DND-41 (cell line): ENCODE data around the gene MDFI.

ENCODE experiments used
- ATAC-seq: fragments of 200-7000 bp; cut with Tn5 transposase; 3 replicates; pipeline ENCODE4 v1.9.1; 2021; ENCODE audit warnings: low read depth; ENCODE audit not compliant: insufficient read depth
- DNase-seq: peaks from one replicate; pipeline ENCODE4 v3.0.0-alpha.2; 2020
- H2AFZ ChIP-seq: 2 replicates; pipeline ENCODE4 v1.6.0; 2012; ENCODE audit warnings: low read depth, low read length
- H3K27ac ChIP-seq: 2 replicates; pipeline ENCODE4 v1.5.1; 2012; ENCODE audit warnings: low read length, inconsistent platforms
- H3K27me3 ChIP-seq: fragments of 200-600 bp; sonication (generic); 2 replicates; pipeline ENCODE4 v1.6.0; 2012; ENCODE audit warnings: low read length, mild to moderate bottlenecking, inconsistent platforms; ENCODE audit not compliant: insufficient read depth, poor library complexity
- H3K36me3 ChIP-seq: 2 replicates; pipeline ENCODE4 v1.5.1; 2012; ENCODE audit warnings: low read length, inconsistent platforms; ENCODE audit not compliant: insufficient read depth
- H3K4me1 ChIP-seq: 2 replicates; pipeline ENCODE4 v1.5.1; 2012; ENCODE audit warnings: mild to moderate bottlenecking, low read length; ENCODE audit not compliant: insufficient read depth
- H3K4me2 ChIP-seq: 2 replicates; pipeline ENCODE4 v1.6.0; 2012; ENCODE audit warnings: mild to moderate bottlenecking, moderate library complexity, low read length, inconsistent platforms; ENCODE audit not compliant: insufficient read depth
- H3K4me3 ChIP-seq, 2 experiments: fragments of 200-600 bp in 1 of 2; shearing (Covaris generic) in 1 of 2; 2 replicates each; pipeline ENCODE4 v1.5.1; 2012 to 2016; ENCODE audit warnings: inconsistent platforms in 2 of 2, low read length in 2 of 2, mild to moderate bottlenecking in 2 of 2, low read depth in 1 of 2, moderate library complexity in 1 of 2
- H3K79me2 ChIP-seq: 2 replicates; pipeline ENCODE4 v1.6.0; 2012; ENCODE audit warnings: low read length, inconsistent platforms; ENCODE audit not compliant: insufficient read depth
- H3K9ac ChIP-seq: 2 replicates; pipeline ENCODE4 v1.6.0; 2012; ENCODE audit warnings: low read depth, mild to moderate bottlenecking, inconsistent platforms, low read length, moderate library complexity
- H3K9me3 ChIP-seq: 2 replicates; pipeline ENCODE4 v1.5.1; 2012; ENCODE audit warnings: low read length, moderate library complexity, mild to moderate bottlenecking, inconsistent platforms; ENCODE audit not compliant: insufficient read depth, severe bottlenecking
- H4K20me1 ChIP-seq: 2 replicates; pipeline ENCODE4 v1.6.0; 2012; ENCODE audit warnings: low read length; ENCODE audit not compliant: insufficient read depth
- CTCF ChIP-seq: IDR thresholded peaks from 2 replicates; pipeline ENCODE4 v1.5.1; 2012; ENCODE audit warnings: borderline replicate concordance, low read length, moderate library complexity, mild to moderate bottlenecking; ENCODE audit not compliant: poor library complexity, severe bottlenecking; ENCODE audit errors: extremely low read depth
- EZH2 ChIP-seq: IDR thresholded peaks from 3 replicates; pipeline ENCODE4 v1.6.1; 2012; ENCODE audit warnings: borderline replicate concordance, low read depth, mild to moderate bottlenecking, moderate library complexity, low read length, inconsistent platforms; ENCODE audit not compliant: severe bottlenecking

Gene MDFI

DNA sequence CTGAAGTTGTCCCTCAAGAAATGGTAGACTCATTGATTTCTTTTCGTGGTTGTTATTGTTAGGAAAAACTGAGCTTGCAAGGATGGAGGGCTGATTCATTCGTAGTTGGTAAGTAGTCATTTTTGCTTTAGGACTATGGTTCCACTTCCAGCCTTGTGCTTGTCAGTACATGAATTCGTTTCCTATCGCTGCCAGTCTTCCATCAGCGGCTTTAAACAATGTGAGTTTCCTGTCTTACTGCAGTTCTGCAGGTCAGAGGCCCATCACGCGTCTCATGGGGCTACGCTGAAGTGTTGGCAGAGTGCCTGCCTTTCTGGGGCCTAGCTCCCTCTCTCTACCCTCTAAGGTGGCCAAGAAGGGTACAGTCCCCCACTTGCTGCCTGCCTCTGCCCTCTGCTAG, 11.4 kb upstream of the MDFI start:
- Histone ChIP-seq H3K27me3 (no peaks in the 10 kb centered on the region), H3K36me3 (no peaks in the 10 kb centered on the region), H4K20me1 (no peaks in the 10 kb centered on the region), H3K9me3 (peaks cover 1% of the 10 kb centered on the region), H3K27ac (peak overlapping the region; percentile 91), H3K4me1 (peaks cover 44% of the 10 kb centered on the region), H3K9ac (0 out of 2 replicates have a peak overlapping the region, but pooled peaks have one; percentile 7), H3K79me2 (no peaks in the 10 kb centered on the region), H3K4me2 (no peak overlapping the region), H3K4me3 (no peak overlapping the region), H2AFZ (peak overlapping the region; percentile 41)
- DNase-seq, result peak; percentile 78
- peak; percentile 69 for ATAC-seq
- TF ChIP-seq CTCF (no peak), EZH2 (no peak)

DNA sequence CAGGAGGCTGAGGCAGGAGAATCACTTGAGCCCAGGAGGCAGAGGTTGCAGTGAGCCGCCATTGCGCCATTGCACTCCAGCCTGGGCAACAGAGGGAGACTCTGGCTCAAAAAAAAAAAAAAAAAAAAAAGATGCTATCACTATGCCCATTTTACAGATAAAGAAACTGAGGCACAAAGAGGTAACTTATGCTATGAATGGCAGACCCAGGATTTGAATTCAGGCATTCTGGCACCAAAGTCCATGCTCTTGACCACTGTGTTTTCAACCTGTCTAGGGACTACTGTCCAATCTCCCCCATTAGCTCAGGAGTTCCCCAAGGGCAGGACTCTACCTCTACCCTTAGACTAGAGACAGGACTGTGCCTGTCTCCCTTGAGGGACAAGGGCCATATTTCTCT, 9.1 kb upstream of the MDFI start:
- Histone ChIP-seq H2AFZ (no peak overlapping the region), H3K4me2 (no peak overlapping the region), H3K4me1 (peaks cover 40% of the 10 kb centered on the region)

DNA sequence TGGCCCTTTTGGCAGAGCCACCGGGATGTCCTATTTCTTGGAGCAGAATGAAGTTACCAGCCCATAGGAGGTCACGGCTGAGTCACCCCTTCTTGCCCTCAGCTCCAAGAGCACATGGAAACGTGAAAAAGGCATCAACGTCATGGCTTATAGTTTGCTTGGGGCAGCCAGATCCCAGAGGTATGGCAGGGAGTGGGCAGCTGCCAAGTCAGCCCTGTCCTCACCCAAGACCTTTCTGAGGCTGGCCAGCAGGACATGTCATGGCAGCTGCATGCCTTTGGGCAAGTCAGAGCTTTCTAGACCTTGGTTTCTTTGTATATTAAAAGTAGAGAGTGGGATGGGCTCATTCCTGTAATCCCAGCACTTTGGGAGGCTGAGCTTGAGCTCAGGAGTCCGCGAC, 8.2 kb upstream of the MDFI start:
- no peak overlapping the region for H3K4me2 ChIP-seq

More for the DNA sequence above, 9.1 kb upstream of the MDFI start:
- H3K79me2 ChIP-seq, result no peaks in the 10 kb centered on the region
- TF ChIP-seq CTCF, result no peak
- TF ChIP-seq EZH2, result no peak
- H3K9me3 ChIP-seq, result no peaks in the 10 kb centered on the region
- no peaks in the 10 kb centered on the region for H3K36me3 ChIP-seq
- DNase-seq (no peak), ATAC-seq (no peak)
- H3K9ac ChIP-seq, result no peak overlapping the region
- H3K27me3 ChIP-seq, result no peaks in the 10 kb centered on the region
- H3K4me3 ChIP-seq, result no peak overlapping the region
- H4K20me1 ChIP-seq, result no peaks in the 10 kb centered on the region
- H3K27ac ChIP-seq, result no peak overlapping the region

More for the DNA sequence above, 8.2 kb upstream of the MDFI start:
- H3K79me2 ChIP-seq, result no peaks in the 10 kb centered on the region
- H3K4me1 ChIP-seq, result peaks cover 30% of the 10 kb centered on the region
- no peak overlapping the region for H3K4me3 ChIP-seq
- no peaks in the 10 kb centered on the region for H3K27me3 ChIP-seq
- ATAC-seq (no peak), DNase-seq (no peak)
- H4K20me1 ChIP-seq, result no peaks in the 10 kb centered on the region
- H3K27ac ChIP-seq, result no peak overlapping the region
- H3K9ac ChIP-seq, result no peak overlapping the region
- TF ChIP-seq CTCF (no peak), EZH2 (no peak)
- no peaks in the 10 kb centered on the region for H3K36me3 ChIP-seq
- H2AFZ ChIP-seq, result no peak overlapping the region
- H3K9me3 ChIP-seq, result no peaks in the 10 kb centered on the region
